ENCODE measurements around the gene CABCOCO1.

DNA sequence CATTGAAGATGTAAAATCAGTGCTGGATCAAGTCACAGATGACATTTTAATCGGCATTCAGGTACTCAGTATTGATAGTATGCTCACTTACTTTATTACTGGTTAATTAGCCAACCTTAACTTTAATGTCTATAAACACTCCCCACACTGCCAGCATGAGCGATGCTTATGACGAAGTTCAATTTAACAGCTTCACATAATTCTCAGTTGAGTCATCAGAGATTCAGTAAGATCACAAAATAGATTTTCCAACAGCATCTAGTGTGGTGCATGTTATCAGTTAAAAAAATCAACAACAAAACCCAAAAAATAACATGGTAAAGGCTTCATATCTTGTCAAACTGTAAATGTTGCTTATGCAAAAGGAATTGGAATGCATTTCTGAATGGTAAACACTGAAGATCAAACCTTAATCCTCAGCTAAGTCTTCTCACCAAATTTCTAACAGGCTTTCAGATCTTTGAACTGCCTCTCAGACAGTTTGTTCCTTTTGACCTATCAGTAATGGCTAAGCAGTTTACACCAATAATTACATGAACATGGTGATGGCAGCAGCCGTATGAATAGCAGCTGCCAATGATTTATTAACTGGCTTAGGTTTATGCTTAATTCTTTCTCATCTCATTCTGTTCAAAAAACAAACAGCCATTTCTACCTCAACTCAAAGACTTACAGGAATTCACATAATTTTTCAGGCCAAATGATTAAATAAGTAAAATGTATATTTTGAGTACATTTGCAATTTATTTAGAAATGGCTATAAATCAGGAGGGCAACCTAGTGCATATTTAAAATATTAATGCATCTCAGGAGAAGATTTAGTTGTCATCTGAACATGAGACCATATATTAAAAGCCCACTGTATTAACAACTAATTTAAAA lies 98.5 kb downstream of the CABCOCO1 start:
- TF ChIP-seq, protein P1, sequence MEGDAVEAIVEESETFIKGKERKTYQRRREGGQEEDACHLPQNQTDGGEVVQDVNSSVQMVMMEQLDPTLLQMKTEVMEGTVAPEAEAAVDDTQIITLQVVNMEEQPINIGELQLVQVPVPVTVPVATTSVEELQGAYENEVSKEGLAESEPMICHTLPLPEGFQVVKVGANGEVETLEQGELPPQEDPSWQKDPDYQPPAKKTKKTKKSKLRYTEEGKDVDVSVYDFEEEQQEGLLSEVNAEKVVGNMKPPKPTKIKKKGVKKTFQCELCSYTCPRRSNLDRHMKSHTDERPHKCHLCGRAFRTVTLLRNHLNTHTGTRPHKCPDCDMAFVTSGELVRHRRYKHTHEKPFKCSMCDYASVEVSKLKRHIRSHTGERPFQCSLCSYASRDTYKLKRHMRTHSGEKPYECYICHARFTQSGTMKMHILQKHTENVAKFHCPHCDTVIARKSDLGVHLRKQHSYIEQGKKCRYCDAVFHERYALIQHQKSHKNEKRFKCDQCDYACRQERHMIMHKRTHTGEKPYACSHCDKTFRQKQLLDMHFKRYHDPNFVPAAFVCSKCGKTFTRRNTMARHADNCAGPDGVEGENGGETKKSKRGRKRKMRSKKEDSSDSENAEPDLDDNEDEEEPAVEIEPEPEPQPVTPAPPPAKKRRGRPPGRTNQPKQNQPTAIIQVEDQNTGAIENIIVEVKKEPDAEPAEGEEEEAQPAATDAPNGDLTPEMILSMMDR (IDR thresholded peaks at IDR 0.05) = no peak
- no peak for TF ChIP-seq POLR2A (IDR thresholded peaks at IDR 0.05)
- TF ChIP-seq EP300 (IDR thresholded peaks at IDR 0.05) = no peak

All from gastroesophageal sphincter (tissue), 3 donors.